K562 (cell line): ENCODE data around the gene LMNB1. TPM values are rescaled to one million over a fixed set of nuclear protein-coding genes. Genes with fewer than 3 reads are reported as not detected.

Source experiments
- ATAC-seq: fragments of 200-7000 bp; cut with Tn5 transposase; 3 replicates; pipeline ENCODE4 v1.9.1; 2020; ENCODE audit warnings: moderate library complexity
- BruUV-seq: library from RNA; stranded (reverse); fragments of 400-500 nt; replicated peaks from 2 replicates; lab custom pipeline; 2021; lab: Mats Ljungman, UMichigan
- CTCF ChIA-PET: fragments of 300-600 bp; formaldehyde crosslinking; extraction: SDS; loops from one replicate; lab custom pipeline; 2021; ENCODE audit warnings: low intra/inter-chr PET ratio; lab: Yijun Ruan, JAX
- POLR2A ChIA-PET: fragments of 300-600, 350-650 bp; sonication (Branson Sonifier 250); formaldehyde crosslinking; extraction: SDS; loops from one replicate; lab custom pipeline; 2021; ENCODE audit warnings: antibody characterized with exemption, inconsistent platforms; lab: Yijun Ruan, JAX
- DNase-seq, 4 experiments: peaks; one replicate each; pipeline versions ENCODE4 v3.0.0 to v3.0.0-alpha.2; 2011 to 2018; ENCODE audit warnings: low spot score in 3 of 4, mixed read lengths in 3 of 4; ENCODE audit errors: extremely low read depth in 1 of 4
- FAIRE-seq: peaks from 2 replicates; lab custom pipeline; 2011; peaks lifted over from hg19 to GRCh38; lab: Jason Lieb, UNC
- H2AFZ ChIP-seq: 2 replicates; pipeline ENCODE4 v1.6.0; 2011; ENCODE audit warnings: low read depth, low read length, control low read depth, inconsistent platforms
- H3K27ac ChIP-seq: fragments of 200-600 bp; 3 replicates; pipeline ENCODE4 v1.8.0; 2011; ENCODE audit warnings: low read depth, mild to moderate bottlenecking, control low read depth, inconsistent platforms, low read length, moderate library complexity, mixed read lengths; ENCODE audit errors: extremely low read depth
- H3K27me3 ChIP-seq, 2 experiments: fragments of 300-600 bp in 1 of 2; 2 replicates in 1 of 2; 3 replicates in 1 of 2; pipeline versions ENCODE4 v1.6.0 to v1.8.0; 2011; ENCODE audit warnings: inconsistent platforms in 2 of 2, low read length in 2 of 2, mild to moderate bottlenecking in 1 of 2, mixed read lengths in 1 of 2, moderate library complexity in 1 of 2; ENCODE audit not compliant: control insufficient read depth in 2 of 2, insufficient read depth in 2 of 2
- H3K36me3 ChIP-seq: fragments of 300-600 bp; 3 replicates; pipeline ENCODE4 v1.8.0; 2011; ENCODE audit warnings: mild to moderate bottlenecking, low read length, inconsistent platforms; ENCODE audit not compliant: control insufficient read depth, insufficient read depth
- H3K4me1 ChIP-seq, 2 experiments: fragments of 200-600 bp in 1 of 2; replicated peaks in 1 of 2; 2 replicates in 1 of 2; 3 replicates in 1 of 2; pipeline versions ENCODE4 v1.5.1 to v1.8.0; 2011; ENCODE audit warnings: inconsistent platforms in 2 of 2, low read length in 2 of 2, mild to moderate bottlenecking in 1 of 2, mixed read lengths in 1 of 2, moderate library complexity in 1 of 2; ENCODE audit not compliant: control insufficient read depth in 2 of 2, insufficient read depth in 2 of 2
- H3K4me2 ChIP-seq: 2 replicates; pipeline ENCODE4 v1.6.1; 2011; ENCODE audit warnings: low read length, control low read depth, inconsistent platforms, mixed read lengths; ENCODE audit not compliant: insufficient read depth
- H3K4me3 ChIP-seq: fragments of 200-600 bp; sonication (generic), shearing (Covaris generic); 2 replicates; pipeline ENCODE4 v1.5.1; 2016; ENCODE audit warnings: control low read depth, inconsistent platforms
- H3K79me2 ChIP-seq: fragments of 200-600 bp; 3 replicates; pipeline ENCODE4 v1.8.0; 2011; ENCODE audit warnings: low read length, inconsistent platforms; ENCODE audit not compliant: control insufficient read depth, insufficient read depth
- H3K9ac ChIP-seq, 2 experiments: 2 replicates each; pipeline versions ENCODE4 v1.6.0 to v1.6.1; 2011; ENCODE audit warnings: low read depth in 2 of 2, low read length in 2 of 2, control low read depth in 1 of 2, inconsistent platforms in 1 of 2, mild to moderate bottlenecking in 1 of 2, mixed read lengths in 1 of 2; ENCODE audit not compliant: insufficient read depth in 1 of 2
- H3K9me1 ChIP-seq: one replicate; pipeline ENCODE4 v1.6.0; 2011; ENCODE audit warnings: inconsistent platforms, mild to moderate bottlenecking, low read length, moderate library complexity; ENCODE audit not compliant: control insufficient read depth, insufficient read depth
- H3K9me3 ChIP-seq: replicated peaks from 2 replicates; pipeline ENCODE4 v1.5.1; 2011; ENCODE audit warnings: low read depth, low read length, inconsistent platforms; ENCODE audit not compliant: control insufficient read depth, insufficient read depth
- H4K20me1 ChIP-seq: replicated peaks from 2 replicates; pipeline ENCODE4 v1.6.1; 2011; ENCODE audit warnings: low read length, inconsistent platforms, mixed read lengths; ENCODE audit not compliant: control insufficient read depth, insufficient read depth
- HIVEP1 ChIP-seq: fragments of 250-450 bp; sonication (Bioruptor Pico); IDR thresholded peaks from 2 replicates; pipeline ENCODE4 v1.4.0; 2020; ENCODE audit warnings: mild to moderate bottlenecking
- MED1 ChIP-seq: sonication (generic); formaldehyde crosslinking; IDR thresholded peaks from 2 replicates; pipeline ENCODE4 v1.8.1; 2023; ENCODE audit warnings: missing genetic modification reagents, borderline replicate concordance
- MTA1 ChIP-seq: fragments of 450-650 bp; IDR thresholded peaks from 2 replicates; pipeline ENCODE4 v1.6.1; 2017; ENCODE audit warnings: borderline replicate concordance
- MYC ChIP-seq, 2 experiments: fragments of 250-450 bp in 1 of 2; sonication (Bioruptor Pico) in 1 of 2; IDR thresholded peaks; 2 replicates each; pipeline versions ENCODE4 v1.5.1 to v1.6.1; 2012 to 2021; ENCODE audit warnings: low read depth in 2 of 2, borderline replicate concordance in 1 of 2, improper control_type of control experiment in 1 of 2, low read length in 1 of 2, mild to moderate bottlenecking in 1 of 2, moderate library complexity in 1 of 2
- NCOA1 ChIP-seq: fragments of 450-650 bp; IDR thresholded peaks from 2 replicates; pipeline ENCODE4 v1.6.1; 2016; ENCODE audit warnings: low read depth
- OTX1 ChIP-seq: fragments of 450-650 bp; formaldehyde crosslinking; IDR thresholded peaks from 2 replicates; pipeline ENCODE4 v1.4.0; 2022; ENCODE audit warnings: mild to moderate bottlenecking
- PATZ1 ChIP-seq: fragments of 250-450 bp; sonication (Bioruptor Pico); IDR thresholded peaks from 2 replicates; pipeline ENCODE4 v1.5.0; 2020; ENCODE audit warnings: mild to moderate bottlenecking, borderline replicate concordance
- RBBP5 ChIP-seq: fragments of 200-600 bp; sonication (generic); IDR thresholded peaks from 2 replicates; pipeline ENCODE4 v1.6.1; 2012; ENCODE audit warnings: borderline replicate concordance, mild to moderate bottlenecking, low read length, control low read depth, inconsistent platforms; ENCODE audit not compliant: insufficient read depth, poor library complexity, severe bottlenecking
- SMAD4 ChIP-seq: fragments of 250-450 bp; sonication (Bioruptor Pico); conservative IDR thresholded peaks from 2 replicates; pipeline ENCODE4 v1.8.0; 2021; ENCODE audit warnings: inconsistent platforms, mild to moderate bottlenecking, moderate library complexity
- SMARCE1 ChIP-seq: fragments of 450-650 bp; IDR thresholded peaks from 2 replicates; pipeline ENCODE4 v1.7.1; 2016; ENCODE audit warnings: mild to moderate bottlenecking
- STAT5A ChIP-seq: IDR thresholded peaks from 2 replicates; pipeline ENCODE4 v1.6.1; 2012; ENCODE audit warnings: low read length, inconsistent platforms, borderline replicate concordance
- TAF9B ChIP-seq: fragments of 450-650 bp; IDR thresholded peaks from 2 replicates; pipeline ENCODE4 v1.6.1; 2018; ENCODE audit warnings: mild to moderate bottlenecking; ENCODE audit not compliant: partially characterized antibody
- TSHZ1 ChIP-seq: fragments of 250-450 bp; sonication (Bioruptor Pico); IDR thresholded peaks from 2 replicates; pipeline ENCODE4 v1.4.0; 2020; ENCODE audit warnings: mild to moderate bottlenecking, moderate library complexity
- YBX1 ChIP-seq: fragments of 450-650 bp; IDR thresholded peaks from 2 replicates; pipeline ENCODE4 v1.7.1; 2016; ENCODE audit warnings: mild to moderate bottlenecking
- ZNF197 ChIP-seq: fragments of 200-800 bp; sonication (Bioruptor generic); IDR thresholded peaks from 2 replicates; pipeline ENCODE4 v1.6.1; 2016; ENCODE audit warnings: low read depth, missing genetic modification characterization, missing compliant biosample characterization
- ZNF707 ChIP-seq: fragments of 250-450 bp; sonication (Bioruptor Pico); conservative IDR thresholded peaks from 2 replicates; pipeline ENCODE4 v1.8.0; 2022; ENCODE audit warnings: inconsistent platforms, mild to moderate bottlenecking, moderate library complexity
- ZNF766 ChIP-seq: fragments of 200-800 bp; sonication (Bioruptor generic); conservative IDR thresholded peaks from 2 replicates; pipeline ENCODE4 v1.6.1; 2016; ENCODE audit warnings: missing genetic modification characterization, missing compliant biosample characterization
- WGBS: fragments of 100-300 bp; shearing (Covaris generic); methylation state at CpG from one replicate; pipeline ENCODE4 v1.1.6; 2016; ENCODE audit warnings: low coverage, mixed read lengths; ENCODE audit not compliant: insufficient coverage; ENCODE audit errors: missing lambda C conversion rate; 5-methylcytosine and 5-hydroxymethylcytosine counted together
- in situ Hi-C: fragments of 300-500 bp; cut with MboI; formaldehyde crosslinking; loops from 4 replicates; pipeline ENCODE4 v1.15.0; 2018; ENCODE audit warnings: inconsistent platforms, mixed read lengths
- intact Hi-C: fragments of 100-400 bp; cut with micrococcal nuclease; formaldehyde crosslinking; loops from 2 replicates; pipeline ENCODE4 v1.14.2; 2022
- polyA plus RNA-seq, 8 experiments: library from polyadenylated mRNA; depleted of rRNA in 4 of 8; stranded (reverse) in 5 of 8; unstranded in 3 of 8; fragments of >200 nt; fragmentation: Nextera tagmentation in 2 of 8; fragmentation: Illumina TruSeq in 1 of 8; extraction: Ambion mirVana in 2 of 8; extraction: Trizol in 1 of 8; gene quantifications; 2 replicates each; pipeline versions ENCODE4 v1.2.1 to v1.2.3, GENCODE V29; 2011 to 2014; ENCODE audit warnings: inconsistent platforms in 1 of 8, missing spikeins in 1 of 8
- total RNA-seq, 7 experiments: library from RNA; depleted of rRNA in 6 of 7; stranded (reverse); fragments of >200 nt in 6 of 7; fragmentation: Illumina TruSeq in 2 of 7; extraction: Trizol in 2 of 7; gene quantifications; 2 replicates each; pipeline versions ENCODE4 v1.2.1 to v1.2.3, GENCODE V29; 2011 to 2021; ENCODE audit warnings: low replicate concordance in 1 of 7

The LMNB1 gene
- total and polyA plus RNA-seq, 9 of the 15 experiments (the other 6 are each of a cell fraction or from before 2014, with no cell fraction given) = 2.8 to 190 (median 131) TPM

- Histone ChIP-seq H3K4me3 (no peak overlapping the region), H3K4me1 (peaks cover 8 to 53% of the 10 kb centered on the region in 2 experiments), H3K9me3 (no peaks in the 10 kb centered on the region), H2AFZ (no peak overlapping the region), H3K36me3 (no peaks in the 10 kb centered on the region; the same call in 2 of the 3 replicates), H3K9ac (peak overlapping the region in 1 of 2 experiments; percentile 47; a peak in 1 of 4 replicates), H3K4me2 (peak overlapping the region; percentile 62), H3K27me3 (no peaks in the 10 kb centered on the region), H3K79me2 (peaks cover 6% of the 10 kb centered on the region; the same call in 1 of the 3 replicates), H3K9me1 (no peaks in the 10 kb centered on the region), H3K27ac (peak overlapping the region; percentile 74), H4K20me1 (no peaks in the 10 kb centered on the region; the same call in 1 of the 2 replicates)
- 0% methylated on average over 5 of the region's 5 CpGs for WGBS
- in situ Hi-C loops = no loop called here
- DNase-seq (peak; percentile 49 to 95 (median 72)), FAIRE-seq (peak; percentile 99), ATAC-seq (peak; percentile 92)
- no TSS peak for BruUV-seq
- intact Hi-C loops = loop anchor here (2.0 to 5.0 kb wide), 2 partner anchors 88 to 148 kb away; partner anchors contain the start of gene MARCHF3
- ChIA-PET POLR2A (interaction anchor here (0.7 to 1.7 kb wide), 6 partner anchors 17 to 145 kb away, joined by 3 to 5 read pairs (median 4); no protein-coding TSS in a partner anchor), CTCF (no interaction called here)
- TF ChIP-seq SMARCE1 (peak; percentile 100), PATZ1 (CRISPR knock-in tag) (no peak), STAT5A (peak; percentile 97), MED1 (no peak), SMAD4 (CRISPR knock-in tag) (peak; percentile 97), ZNF197 (CRISPR knock-in tag) (no peak; the same call in 1 of the 2 replicates), MTA1 (peak; percentile 89), TAF9B (peak; percentile 72), NCOA1 (peak; percentile 96), OTX1 (CRISPR knock-in tag) (0 out of 2 replicates have a peak, but pooled peaks have one; percentile 15), ZNF707 (no peak), HIVEP1 (CRISPR knock-in tag) (no peak), ZNF766 (CRISPR knock-in tag) (peak; percentile 89), RBBP5 (no peak), YBX1 (no peak), MYC (IDR thresholded peaks at IDR 0.05; ENCODE audit: low read depth, low read length) (peak; percentile 85), MYC (CRISPR knock-in tag; IDR thresholded peaks at IDR 0.05; ENCODE audit: borderline replicate concordance, low read depth) (no peak), TSHZ1 (CRISPR knock-in tag) (no peak)
Observed at GRCh38 chr5:126884269-126884819, 107.4 kb downstream of the LMNB1 start.
